22Rv1 (cell line): ENCODE measurements around the gene FKBP1B.

Experiments
- CTCF ChIP-seq: fragments of 450-650 bp; IDR thresholded peaks from 2 replicates; pipeline ENCODE4 v1.5.1; 2017; ENCODE audit warnings: mild to moderate bottlenecking
- ZFX ChIP-seq: fragments of 450-650 bp; IDR thresholded peaks from 2 replicates; pipeline ENCODE4 v1.6.1; 2017; ENCODE audit warnings: antibody characterized with exemption, borderline replicate concordance

- TF ChIP-seq CTCF: no peak
- TF ChIP-seq ZFX: no peak
Measured at GRCh38 chr2:24101992-24102391, 52.5 kb downstream of the FKBP1B start.
